Neural progenitor cell (in vitro differentiated cells): ENCODE results near the gene C11orf58.

Experiments
- EZH2phosphoT487 ChIP-seq: fragments of 200-600 bp; sonication (generic); IDR thresholded peaks from 2 replicates; pipeline ENCODE4 v1.6.1; 2017; ENCODE audit warnings: antibody characterized with exemption
- TF ChIP-seq, protein P1 (sequence below): fragments of 200-600 bp; sonication (generic); IDR thresholded peaks from 2 replicates; pipeline ENCODE4 v1.5.1; 2017; ENCODE audit warnings: antibody characterized with exemption, mild to moderate bottlenecking

DNA sequence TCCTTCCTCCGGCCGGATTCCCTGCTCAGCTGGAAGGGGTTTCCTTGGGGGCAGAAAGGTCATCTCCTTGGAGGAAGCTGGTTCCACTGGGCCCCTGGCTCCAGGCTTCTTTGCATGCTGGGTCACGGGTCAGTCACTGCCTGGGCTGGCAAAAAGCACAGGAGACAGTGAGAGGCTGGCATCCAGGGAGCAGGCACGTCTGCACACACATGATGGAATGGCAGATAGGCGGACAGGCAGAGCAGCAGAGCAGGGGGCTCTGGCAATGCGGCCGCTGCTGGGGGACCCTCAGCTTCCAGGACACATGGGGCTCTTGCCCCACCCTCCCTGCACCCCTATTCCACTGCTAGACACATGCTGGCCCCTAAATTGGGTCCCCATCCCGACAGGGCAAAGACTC lies 40.4 kb downstream of the C11orf58 start:
- TF ChIP-seq, protein P1, sequence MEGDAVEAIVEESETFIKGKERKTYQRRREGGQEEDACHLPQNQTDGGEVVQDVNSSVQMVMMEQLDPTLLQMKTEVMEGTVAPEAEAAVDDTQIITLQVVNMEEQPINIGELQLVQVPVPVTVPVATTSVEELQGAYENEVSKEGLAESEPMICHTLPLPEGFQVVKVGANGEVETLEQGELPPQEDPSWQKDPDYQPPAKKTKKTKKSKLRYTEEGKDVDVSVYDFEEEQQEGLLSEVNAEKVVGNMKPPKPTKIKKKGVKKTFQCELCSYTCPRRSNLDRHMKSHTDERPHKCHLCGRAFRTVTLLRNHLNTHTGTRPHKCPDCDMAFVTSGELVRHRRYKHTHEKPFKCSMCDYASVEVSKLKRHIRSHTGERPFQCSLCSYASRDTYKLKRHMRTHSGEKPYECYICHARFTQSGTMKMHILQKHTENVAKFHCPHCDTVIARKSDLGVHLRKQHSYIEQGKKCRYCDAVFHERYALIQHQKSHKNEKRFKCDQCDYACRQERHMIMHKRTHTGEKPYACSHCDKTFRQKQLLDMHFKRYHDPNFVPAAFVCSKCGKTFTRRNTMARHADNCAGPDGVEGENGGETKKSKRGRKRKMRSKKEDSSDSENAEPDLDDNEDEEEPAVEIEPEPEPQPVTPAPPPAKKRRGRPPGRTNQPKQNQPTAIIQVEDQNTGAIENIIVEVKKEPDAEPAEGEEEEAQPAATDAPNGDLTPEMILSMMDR = no peak
- no peak for TF ChIP-seq EZH2phosphoT487
